Left renal pelvis (tissue), 4 donors: Measurements from ENCODE around the gene PITX3. TPM values are rescaled to one million over a fixed set of nuclear protein-coding genes. Genes with fewer than 3 reads are reported as not detected.

Experiments
- DNase-seq, 4 donors: peaks; one replicate each; pipeline ENCODE4 v3.0.0-alpha.2; 2013; ENCODE audit warnings: low read depth in 4 of 4, low spot score in 3 of 4
- polyA plus RNA-seq, 4 donors: library from polyadenylated mRNA; unstranded; fragments of 120-200 nt; gene quantifications; one replicate each; pipeline ENCODE4 v1.2.1, GENCODE V29; 2013; ENCODE audit not compliant: insufficient read length in 4 of 4

The PITX3 gene
- polyA plus RNA-seq, 4 donors: 0.34 to 1.2 (median 0.72) TPM

- no peak for DNase-seq
These were observed 52.9 kb downstream of the PITX3 start for GRCh38 chr10:102188298-102188940.

GRCh38 chr10:102185811-102186527, 55.3 kb downstream of the PITX3 start:
- no peak for DNase-seq

- no peak for DNase-seq
These were observed 56.0 kb downstream of the PITX3 start for GRCh38 chr10:102185272-102185671.

- DNase-seq: no peak
These were observed 56.7 kb downstream of the PITX3 start for GRCh38 chr10:102184606-102185005.

Other genes starting within 250 kb of the PITX3 start
- gene ARMH3, start 185.3 kb downstream of the PITX3 start, polyA plus RNA-seq: 10 to 100 TPM; 14.9 to 20.9 (median 19.4) TPM
- 10 to 100 TPM in 3 of 4 donors, 1 to 10 TPM in 1; 8.7 to 13.6 (median 10.4) TPM for gene HPS6, start 176.2 kb downstream of the PITX3 start, polyA plus RNA-seq
- gene LDB1, start 121.1 kb downstream of the PITX3 start, polyA plus RNA-seq: 100 to 1,000 TPM; 104 to 139 (median 112) TPM
- 10 to 100 TPM; 27.7 to 43.0 (median 36.3) TPM for gene PPRC1, start 108.5 kb downstream of the PITX3 start, polyA plus RNA-seq
- 100 to 1,000 TPM in 1 of 4 donors, 10 to 100 TPM in 3; 76.6 to 103 (median 92.3) TPM for gene NOLC1, start 89.1 kb downstream of the PITX3 start, polyA plus RNA-seq
- gene ELOVL3, start 15.2 kb downstream of the PITX3 start, polyA plus RNA-seq: 1 to 10 TPM; 2.2 to 3.3 (median 2.3) TPM
- gene GBF1, start 4.0 kb upstream of the PITX3 start, polyA plus RNA-seq: 10 to 100 TPM; 42.3 to 53.4 (median 50.3) TPM
- gene NFKB2, start 154.2 kb upstream of the PITX3 start, polyA plus RNA-seq: 10 to 100 TPM; 16.9 to 25.9 (median 21.3) TPM
- 10 to 100 TPM in 2 of 4 donors, 1 to 10 TPM in 2; 7.0 to 16.4 (median 11.0) TPM for gene PSD, start 177.3 kb upstream of the PITX3 start, polyA plus RNA-seq
- 10 to 100 TPM in 1 of 4 donors, 1 to 10 TPM in 3; 5.3 to 13.5 (median 7.1) TPM for gene FBXL15, start 179.3 kb upstream of the PITX3 start, polyA plus RNA-seq
- gene CUEDC2, start 191.1 kb upstream of the PITX3 start, polyA plus RNA-seq: 10 to 100 TPM; 62.7 to 89.6 (median 77.5) TPM
- 1 to 10 TPM in 2 of 4 donors, under 1 TPM in 1, not detected in 1; 0.37 to 2.3 (median 1.0) TPM for gene C10orf95, start 210.0 kb upstream of the PITX3 start, polyA plus RNA-seq